GM12878 (cell line): ENCODE results near the gene THADA. TPM values are rescaled to one million over a fixed set of nuclear protein-coding genes. Genes with fewer than 3 reads are reported as not detected.

Source experiments
- ATAC-seq: fragments of 200-7000 bp; cut with Tn5 transposase; 3 replicates; pipeline ENCODE4 v1.9.1; 2020; ENCODE audit warnings: mild to moderate bottlenecking, moderate library complexity
- BruUV-seq: library from RNA; stranded (reverse); fragments of 400-500 nt; replicated peaks from 2 replicates; lab custom pipeline; 2021; lab: Mats Ljungman, UMichigan
- CTCF ChIA-PET: fragments of 300-600 bp; sonication (Branson Sonifier 250); formaldehyde crosslinking; extraction: SDS; loops from one replicate; lab custom pipeline; 2021; ENCODE audit warnings: inconsistent platforms; lab: Yijun Ruan, JAX
- POLR2A ChIA-PET: fragments of 350-600 bp; formaldehyde crosslinking; extraction: SDS; loops from one replicate; lab custom pipeline; 2021; ENCODE audit warnings: inconsistent platforms; lab: Charles Lee
- RAD21 ChIA-PET: fragments of 300-600 bp; sonication (Branson Sonifier 250); formaldehyde crosslinking; loops from one replicate; lab custom pipeline; 2023; ENCODE audit warnings: antibody characterized with exemption; ENCODE audit not compliant: unreplicated experiment; lab: Charles Lee
- SMC1A ChIA-PET: fragments of 300-600 bp; sonication (Branson Sonifier 250); formaldehyde crosslinking; loops from one replicate; lab custom pipeline; 2023; ENCODE audit not compliant: unreplicated experiment, uncharacterized antibody; lab: Charles Lee
- DNase-seq: peaks from one replicate; pipeline ENCODE4 v3.0.0-alpha.2; 2011; ENCODE audit warnings: low read depth, low spot score
- FAIRE-seq: peaks from 3 replicates; lab custom pipeline; 2011; peaks lifted over from hg19 to GRCh38; lab: Jason Lieb, UNC
- H2AFZ ChIP-seq: 2 replicates; pipeline ENCODE4 v1.6.0; 2011; ENCODE audit warnings: low read depth, low read length, control low read depth; ENCODE audit not compliant: control insufficient read depth
- H3K27ac ChIP-seq: 2 replicates; pipeline ENCODE4 v1.5.1; 2011; ENCODE audit warnings: control low read depth; ENCODE audit not compliant: control insufficient read depth, insufficient read depth
- H3K27me3 ChIP-seq, 2 experiments: replicated peaks in 1 of 2; 2 replicates each; pipeline versions ENCODE4 v1.6.0 to v1.6.1; 2011; ENCODE audit warnings: low read length in 1 of 2; ENCODE audit not compliant: control insufficient read depth in 2 of 2, insufficient read depth in 2 of 2
- H3K36me3 ChIP-seq, 2 experiments: 2 replicates each; pipeline ENCODE4 v1.5.1; 2011; ENCODE audit warnings: low read length in 1 of 2; ENCODE audit not compliant: control insufficient read depth in 2 of 2, insufficient read depth in 2 of 2
- H3K4me1 ChIP-seq: 2 replicates; pipeline ENCODE4 v1.6.1; 2011; ENCODE audit warnings: mild to moderate bottlenecking, low read length, moderate library complexity, mixed read lengths; ENCODE audit not compliant: control insufficient read depth, insufficient read depth
- H3K4me2 ChIP-seq: 2 replicates; pipeline ENCODE4 v1.6.0; 2011; ENCODE audit warnings: control low read depth; ENCODE audit not compliant: control insufficient read depth, insufficient read depth
- H3K4me3 ChIP-seq: fragments of 200-600 bp; sonication (generic); 2 replicates; pipeline ENCODE4 v1.5.1; 2016
- H3K79me2 ChIP-seq: 2 replicates; pipeline ENCODE4 v1.6.0; 2011; ENCODE audit warnings: low read length; ENCODE audit not compliant: control insufficient read depth, insufficient read depth
- H3K9ac ChIP-seq: 2 replicates; pipeline ENCODE4 v1.8.0; 2011; ENCODE audit warnings: low read length, control low read depth, mixed read lengths; ENCODE audit not compliant: control insufficient read depth, insufficient read depth
- H3K9me3 ChIP-seq: replicated peaks from 3 replicates; pipeline ENCODE4 v1.5.1; 2011; ENCODE audit warnings: mild to moderate bottlenecking, low read length; ENCODE audit not compliant: control insufficient read depth, insufficient read depth
- H4K20me1 ChIP-seq: 2 replicates; pipeline ENCODE4 v1.6.0; 2011; ENCODE audit not compliant: control insufficient read depth, insufficient read depth
- EP300 ChIP-seq, 2 experiments: fragments of 150-350 bp in 1 of 2; IDR thresholded peaks; 2 replicates each; pipeline ENCODE4 v1.6.1; 2011 to 2012; ENCODE audit warnings: low read depth in 2 of 2, low read length in 2 of 2, borderline replicate concordance in 1 of 2, improper control_type of control experiment in 1 of 2, inconsistent platforms in 1 of 2; ENCODE audit not compliant: control insufficient read depth in 1 of 2
- TCF12 ChIP-seq: IDR thresholded peaks from 2 replicates; pipeline ENCODE4 v1.6.1; 2011; ENCODE audit warnings: low read depth, mild to moderate bottlenecking, low read length
- WGBS: methylation state at CpG from one replicate; pipeline ENCODE4 v1.1.6; 2016; ENCODE audit warnings: low lambda C conversion rate; ENCODE audit not compliant: insufficient replicate concordance, insufficient coverage; ENCODE audit errors: missing lambda C conversion rate; 5-methylcytosine and 5-hydroxymethylcytosine counted together
- in situ Hi-C: fragments of 300-500 bp; cut with MboI; formaldehyde crosslinking; loops from 9 replicates; pipeline ENCODE4 v1.14.3; 2018; ENCODE audit warnings: mixed read lengths
- intact Hi-C: fragments of 100-400 bp; cut with micrococcal nuclease; formaldehyde crosslinking; loops from one replicate; pipeline ENCODE4 v1.14.2; 2022; ENCODE audit not compliant: unreplicated experiment
- polyA plus RNA-seq, 11 experiments: library from polyadenylated mRNA; depleted of rRNA in 4 of 11; unstranded in 6 of 11; stranded (reverse) in 5 of 11; fragments of >200 nt; fragmentation: Nextera tagmentation in 4 of 11; fragmentation: Illumina TruSeq in 1 of 11; extraction: Ambion mirVana in 4 of 11; extraction: Trizol in 1 of 11; gene quantifications; 1 replicate in 1 of 11; 2 replicates in 10 of 11; pipeline versions ENCODE4 v1.2.1 to v1.2.3, GENCODE V29; 2011 to 2016; ENCODE audit warnings: inconsistent platforms in 2 of 11, missing spikeins in 2 of 11, low read depth in 1 of 11
- total RNA-seq, 4 experiments: library from RNA; depleted of rRNA in 3 of 4; stranded (reverse); fragments of >200 nt in 3 of 4; fragmentation: Illumina TruSeq in 1 of 4; extraction: Trizol in 1 of 4; gene quantifications; 2 replicates each; pipeline versions ENCODE4 v1.2.1 to v1.2.3, GENCODE V29; 2013 to 2021
- TF ChIP-seq, protein P1 (sequence below): fragments of 450-650 bp; IDR thresholded peaks from 2 replicates; pipeline ENCODE4 v1.6.1; 2017; ENCODE audit warnings: borderline replicate concordance
- TF ChIP-seq, protein P2 (sequence below): fragments of 450-650 bp; IDR thresholded peaks from 2 replicates; pipeline ENCODE4 v1.6.1; 2017; ENCODE audit warnings: mild to moderate bottlenecking, low read depth, inconsistent platforms; ENCODE audit not compliant: poor library complexity, severe bottlenecking
- TF ChIP-seq, protein P3 (sequence below): fragments of 450-650 bp; IDR thresholded peaks from 2 replicates; pipeline ENCODE4 v1.6.1; 2016; ENCODE audit warnings: mild to moderate bottlenecking
- TF ChIP-seq, protein P4 (sequence below): IDR thresholded peaks from 2 replicates; pipeline ENCODE4 v1.6.1; 2012; ENCODE audit warnings: low read depth, low read length, improper control_type of control experiment

THADA gene
- total and polyA plus RNA-seq, 10 of the 15 experiments (the other 5 are each of a cell fraction or from before 2014, with no cell fraction given), result 14.6 to 33.2 (median 23.2) TPM

DNA sequence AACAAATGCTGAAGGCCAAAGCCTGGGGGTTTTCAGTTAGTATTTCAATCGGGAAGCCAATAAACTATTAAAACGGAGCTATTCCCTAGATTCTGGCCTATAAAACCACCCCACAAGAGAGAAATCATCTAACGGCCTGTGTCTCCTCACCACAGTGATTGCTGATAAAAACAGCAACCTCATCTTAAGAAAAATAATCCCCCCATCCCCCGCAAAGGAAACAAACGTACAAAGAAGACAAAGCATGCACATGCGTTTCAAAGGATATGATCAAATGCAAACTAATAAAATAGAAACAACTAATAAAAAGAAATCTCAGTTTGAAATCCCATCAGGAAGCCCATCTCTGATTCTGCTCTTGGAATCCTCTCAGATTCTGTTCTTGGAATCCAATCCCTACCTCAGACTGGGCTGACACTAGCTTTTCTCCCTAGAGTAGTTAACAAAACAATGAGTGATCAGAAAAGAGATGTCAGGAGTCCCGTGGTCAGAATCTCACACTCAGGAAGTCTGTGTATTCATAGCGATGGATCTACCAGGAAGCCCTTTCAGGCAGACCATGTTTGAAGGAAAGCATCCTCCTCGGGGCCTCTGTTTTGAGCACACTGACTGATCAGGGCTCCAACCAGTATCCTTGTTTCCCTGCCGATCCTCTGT, 150.7 kb downstream of the THADA start:
- Histone ChIP-seq H3K79me2 (no peaks in the 10 kb centered on the region), H3K9me3 (no peaks in the 10 kb centered on the region), H3K9ac (no peak overlapping the region), H2AFZ (no peak overlapping the region), H3K4me2 (no peak overlapping the region), H4K20me1 (no peaks in the 10 kb centered on the region), H3K4me1 (no peaks in the 10 kb centered on the region), H3K27me3 (no peaks in the 10 kb centered on the region), H3K4me3 (no peak overlapping the region), H3K36me3 (peaks cover 0 to 5% of the 10 kb centered on the region in 2 experiments; a peak in 1 of 4 replicates), H3K27ac (no peak overlapping the region)
- ATAC-seq (no peak), DNase-seq (no peak), FAIRE-seq (no peak)
- ChIA-PET RAD21 (no interaction called here), POLR2A (interaction anchor here (1.8 kb wide), 1 partner anchor 8 kb away, joined by 5 read pairs; no protein-coding TSS in a partner anchor), SMC1A (interaction anchor here (5.1 kb wide), 1 partner anchor 6 kb away, joined by 24 read pairs; no protein-coding TSS in a partner anchor), CTCF (interaction anchor here (1.0 kb wide), 1 partner anchor 73 kb away, joined by 3 read pairs; no protein-coding TSS in a partner anchor)
- in situ Hi-C loops, result no loop called here
- WGBS, result 96% methylated on average over 10 of the region's 10 CpGs
- no TSS peak for BruUV-seq
- TF ChIP-seq, protein P1, sequence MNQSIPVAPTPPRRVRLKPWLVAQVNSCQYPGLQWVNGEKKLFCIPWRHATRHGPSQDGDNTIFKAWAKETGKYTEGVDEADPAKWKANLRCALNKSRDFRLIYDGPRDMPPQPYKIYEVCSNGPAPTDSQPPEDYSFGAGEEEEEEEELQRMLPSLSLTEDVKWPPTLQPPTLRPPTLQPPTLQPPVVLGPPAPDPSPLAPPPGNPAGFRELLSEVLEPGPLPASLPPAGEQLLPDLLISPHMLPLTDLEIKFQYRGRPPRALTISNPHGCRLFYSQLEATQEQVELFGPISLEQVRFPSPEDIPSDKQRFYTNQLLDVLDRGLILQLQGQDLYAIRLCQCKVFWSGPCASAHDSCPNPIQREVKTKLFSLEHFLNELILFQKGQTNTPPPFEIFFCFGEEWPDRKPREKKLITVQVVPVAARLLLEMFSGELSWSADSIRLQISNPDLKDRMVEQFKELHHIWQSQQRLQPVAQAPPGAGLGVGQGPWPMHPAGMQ, result no peak
- TF ChIP-seq, protein P2, sequence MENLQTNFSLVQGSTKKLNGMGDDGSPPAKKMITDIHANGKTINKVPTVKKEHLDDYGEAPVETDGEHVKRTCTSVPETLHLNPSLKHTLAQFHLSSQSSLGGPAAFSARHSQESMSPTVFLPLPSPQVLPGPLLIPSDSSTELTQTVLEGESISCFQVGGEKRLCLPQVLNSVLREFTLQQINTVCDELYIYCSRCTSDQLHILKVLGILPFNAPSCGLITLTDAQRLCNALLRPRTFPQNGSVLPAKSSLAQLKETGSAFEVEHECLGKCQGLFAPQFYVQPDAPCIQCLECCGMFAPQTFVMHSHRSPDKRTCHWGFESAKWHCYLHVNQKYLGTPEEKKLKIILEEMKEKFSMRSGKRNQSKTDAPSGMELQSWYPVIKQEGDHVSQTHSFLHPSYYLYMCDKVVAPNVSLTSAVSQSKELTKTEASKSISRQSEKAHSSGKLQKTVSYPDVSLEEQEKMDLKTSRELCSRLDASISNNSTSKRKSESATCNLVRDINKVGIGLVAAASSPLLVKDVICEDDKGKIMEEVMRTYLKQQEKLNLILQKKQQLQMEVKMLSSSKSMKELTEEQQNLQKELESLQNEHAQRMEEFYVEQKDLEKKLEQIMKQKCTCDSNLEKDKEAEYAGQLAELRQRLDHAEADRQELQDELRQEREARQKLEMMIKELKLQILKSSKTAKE, result no peak
- TF ChIP-seq, protein P3, sequence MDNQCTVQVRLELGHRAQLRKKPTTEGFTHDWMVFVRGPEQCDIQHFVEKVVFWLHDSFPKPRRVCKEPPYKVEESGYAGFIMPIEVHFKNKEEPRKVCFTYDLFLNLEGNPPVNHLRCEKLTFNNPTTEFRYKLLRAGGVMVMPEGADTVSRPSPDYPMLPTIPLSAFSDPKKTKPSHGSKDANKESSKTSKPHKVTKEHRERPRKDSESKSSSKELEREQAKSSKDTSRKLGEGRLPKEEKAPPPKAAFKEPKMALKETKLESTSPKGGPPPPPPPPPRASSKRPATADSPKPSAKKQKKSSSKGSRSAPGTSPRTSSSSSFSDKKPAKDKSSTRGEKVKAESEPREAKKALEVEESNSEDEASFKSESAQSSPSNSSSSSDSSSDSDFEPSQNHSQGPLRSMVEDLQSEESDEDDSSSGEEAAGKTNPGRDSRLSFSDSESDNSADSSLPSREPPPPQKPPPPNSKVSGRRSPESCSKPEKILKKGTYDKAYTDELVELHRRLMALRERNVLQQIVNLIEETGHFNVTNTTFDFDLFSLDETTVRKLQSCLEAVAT, result no peak
- TF ChIP-seq EP300 (IDR thresholded peaks at IDR 0.05; ENCODE audit: borderline replicate concordance in 1 of 2, control insufficient read depth in 1 of 2, low read depth in 2 of 2, low read length in 2 of 2) (no peak), TCF12 (no peak)
- TF ChIP-seq, protein P4, sequence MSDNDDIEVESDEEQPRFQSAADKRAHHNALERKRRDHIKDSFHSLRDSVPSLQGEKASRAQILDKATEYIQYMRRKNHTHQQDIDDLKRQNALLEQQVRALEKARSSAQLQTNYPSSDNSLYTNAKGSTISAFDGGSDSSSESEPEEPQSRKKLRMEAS, result no peak
- intact Hi-C loops, result no loop called here
